NCI-H2081 treated with DMSO at 0.1 percent for 48 hours (cell line): ENCODE results near the gene MPZL3.
"Not testable (repeated sequence)": the region's sequence is repeated elsewhere in the genome, so short reads cannot be mapped to it uniquely, and the experiment has no call there.

Experiments
- DNase-seq: peaks from one replicate; lab custom pipeline; 2025; lab: John Stamatoyannopoulos, UW

The MPZL3 gene

GRCh38 chr11:118184784-118185579, 67.2 kb downstream of the MPZL3 start:
- DNase-seq = no peak

- DNase-seq = not testable (repeated sequence)
These were observed 68.5 kb downstream of the MPZL3 start for GRCh38 chr11:118183691-118184090.

- no peak for DNase-seq
These were observed 71.9 kb downstream of the MPZL3 start for GRCh38 chr11:118180300-118180703.

GRCh38 chr11:118176778-118177134, 75.4 kb downstream of the MPZL3 start:
- no peak for DNase-seq
